Heart left ventricle (tissue), 13 donors: ENCODE measurements around the gene ABR.

Experiments used
- CTCF ChIP-seq, 12 donors: fragments of 200-600 bp; sonication (generic) in 4 of 12; IDR thresholded peaks; one replicate each; pipeline versions ENCODE4 v1.5.0 to v1.8.0; 2018 to 2022; ENCODE audit warnings: antibody characterized with exemption in 12 of 12, mild to moderate bottlenecking in 5 of 12
- POLR2A ChIP-seq, 2 donors: fragments of 450-650 bp; IDR thresholded peaks; one replicate each; pipeline ENCODE4 v1.6.1; 2017; ENCODE audit warnings: antibody characterized with exemption in 2 of 2, mild to moderate bottlenecking in 2 of 2, moderate library complexity in 2 of 2
- donor health status: ischemic (EF 13 %, LVEDD 7.1; RV severe dilation, severe dysfunction).
- donor health status: DM: no; HTN: yes; CAD: no.
- donor health status: DM: no; HTN: no; CAD: no.
- donor health status: ischemic (EF 25% LVEDD 6.9; RV normal size, moderate dysfunction).
- donor health status: ischemic (EF 25% LVEDD 5.7; RV mildly dilated, moderate dysfunction).
- donor health status: ischemic (EF 35%, LVEDD 5.7; RV mildly dilated, moderate dysfunction).
- donor health status: nonischemic (EF 11% LVEDD 7.7; RV severe dilation, severe dysfunction).
- donor health status: DM: yes; HTN: yes; CAD: no.
- donor health status: PGD.
- donor health status: ischemic (EF 29% LVEDD 5.4; RV normal size, mild dysfunction).
- donor health status: nonischemic (EF 23%, LVEDD 6.1; RV moderate dilation, normal function).

GRCh38 chr17:1030684-1031532 is 148.9 kb downstream of the ABR start:
- TF ChIP-seq CTCF (IDR thresholded peaks at IDR 0.05) = no peak
- no peak for TF ChIP-seq POLR2A (IDR thresholded peaks at IDR 0.05)
